Stimulated activated CD4-positive, alpha-beta T cell treated with anti-CD3 and anti-CD28 coated beads, Interleukin-4, amount 100 ng/mL, for 24 hours (primary cell): Measurements from ENCODE around the gene ANKRD16.
"Not testable (repeated sequence)": the region's sequence is repeated elsewhere in the genome, so short reads cannot be mapped to it uniquely, and the experiment has no call there.

Experiments
- DNase-seq: peaks from one replicate; pipeline ENCODE4 v3.0.0-alpha.2; 2020

ANKRD16 gene

GRCh38 chr10:5832946-5833345 lies 56.7 kb downstream of the ANKRD16 start:
- no peak for DNase-seq

GRCh38 chr10:5831446-5831782 lies 58.3 kb downstream of the ANKRD16 start:
- no peak for DNase-seq

- no peak for DNase-seq
Measured at GRCh38 chr10:5830629-5831445, 58.9 kb downstream of the ANKRD16 start.

GRCh38 chr10:5829267-5829666 lies 60.4 kb downstream of the ANKRD16 start:
- DNase-seq = no peak

- DNase-seq = no peak
Measured at GRCh38 chr10:5828725-5829124, 61.0 kb downstream of the ANKRD16 start.

- no peak for DNase-seq
Measured at GRCh38 chr10:5827841-5828240, 61.9 kb downstream of the ANKRD16 start.

GRCh38 chr10:5826511-5826910 lies 63.2 kb downstream of the ANKRD16 start:
- not testable (repeated sequence) for DNase-seq

- no peak for DNase-seq
Measured at GRCh38 chr10:5818894-5819293, 70.8 kb downstream of the ANKRD16 start.

- DNase-seq = no peak
Measured at GRCh38 chr10:5818048-5818331, 71.7 kb downstream of the ANKRD16 start.

GRCh38 chr10:5817322-5818047 lies 72.2 kb downstream of the ANKRD16 start:
- DNase-seq = no peak

GRCh38 chr10:5816170-5816569 lies 73.5 kb downstream of the ANKRD16 start:
- DNase-seq = no peak

GRCh38 chr10:5814110-5815107 lies 75.3 kb downstream of the ANKRD16 start:
- no peak for DNase-seq

GRCh38 chr10:5813341-5814109 lies 76.2 kb downstream of the ANKRD16 start, which contains the start of gene GDI2:
Gene GDI2, minus strand, starts transcription at chr10:5813434. Its CDS starts 176 bp downstream, at chr10:5813258.
- DNase-seq = peak; percentile 97

GRCh38 chr10:5813091-5813340 lies 76.7 kb downstream of the ANKRD16 start:
- DNase-seq = no peak

GRCh38 chr10:5812283-5813090 lies 77.2 kb downstream of the ANKRD16 start:
- DNase-seq = peak; percentile 36
